H1 (cell line): Measurements from ENCODE around the gene SPATA31E1. TPM values are rescaled to one million over a fixed set of nuclear protein-coding genes. Genes with fewer than 3 reads are reported as not detected.

Experiments used
- EZH2 ChIP-seq: fragments of 200-600 bp; sonication (generic); IDR thresholded peaks from 2 replicates; pipeline ENCODE4 v1.7.1; 2012; ENCODE audit warnings: low read depth, mild to moderate bottlenecking, moderate library complexity, low read length, inconsistent platforms; ENCODE audit not compliant: severe bottlenecking
- SP2 ChIP-seq: IDR thresholded peaks from 2 replicates; pipeline ENCODE4 v1.6.1; 2012; ENCODE audit warnings: mild to moderate bottlenecking, low read length, inconsistent platforms
- USF2 ChIP-seq: IDR thresholded peaks from 2 replicates; pipeline ENCODE4 v1.6.1; 2011; ENCODE audit warnings: low read length, improper control_type of control experiment
- polyA plus RNA-seq, 7 experiments: library from polyadenylated mRNA; depleted of rRNA in 3 of 7; stranded (reverse) in 5 of 7; unstranded in 2 of 7; fragments of >200 nt in 5 of 7; fragments of 200-250 nt in 2 of 7; gene quantifications; 1 replicate in 5 of 7; 2 replicates in 1 of 7; 4 replicates in 1 of 7; pipeline versions ENCODE4 v1.2.1 to v1.2.3, GENCODE V29; 2011 to 2013; ENCODE audit warnings: missing spikeins in 2 of 7, mixed read lengths in 2 of 7
- total RNA-seq: library from RNA; stranded (reverse); fragmentation: NEBNext Ultra II Directional; extraction: Animal tissue kit (Norgen Biotek cat#: 25700); gene quantifications from 2 replicates; pipeline ENCODE4 v1.2.1, GENCODE V29; 2021

The SPATA31E1 gene
- total and polyA plus RNA-seq, 2 of the 8 experiments (the other 6 are each of a cell fraction or from before 2014, with no cell fraction given) = 0.05 to 0.09 TPM

GRCh38 chr9:87861332-87861731, 21.3 kb upstream of the SPATA31E1 start (continued):
- TF ChIP-seq USF2 = no peak
- no peak for TF ChIP-seq SP2
- TF ChIP-seq EZH2 = no peak
